IPS-15b (cell line): ENCODE results near the gene BEST2.
A peak's percentile ranks its signal among the peaks of the same experiment; 100 is the strongest.

Source experiments
- H3K27me3 ChIP-seq: one replicate; pipeline ENCODE4 v1.6.1; 2013; ENCODE audit warnings: low read length; ENCODE audit not compliant: control insufficient read depth, insufficient read depth
- H3K36me3 ChIP-seq: one replicate; pipeline ENCODE4 v1.6.1; 2013; ENCODE audit warnings: low read length; ENCODE audit not compliant: control insufficient read depth, insufficient read depth
- H3K4me1 ChIP-seq: one replicate; pipeline ENCODE4 v1.6.1; 2013; ENCODE audit warnings: mild to moderate bottlenecking, low read length; ENCODE audit not compliant: control insufficient read depth, insufficient read depth
- H3K4me3 ChIP-seq: one replicate; pipeline ENCODE4 v1.5.1; 2013; ENCODE audit warnings: low read depth, low read length
- H3K9ac ChIP-seq: one replicate; pipeline ENCODE4 v1.6.1; 2013; ENCODE audit warnings: low read depth, mild to moderate bottlenecking, low read length
- H3K9me3 ChIP-seq: one replicate; pipeline ENCODE4 v1.6.1; 2013; ENCODE audit warnings: mild to moderate bottlenecking, low read length; ENCODE audit not compliant: control insufficient read depth, insufficient read depth

BEST2 gene

DNA sequence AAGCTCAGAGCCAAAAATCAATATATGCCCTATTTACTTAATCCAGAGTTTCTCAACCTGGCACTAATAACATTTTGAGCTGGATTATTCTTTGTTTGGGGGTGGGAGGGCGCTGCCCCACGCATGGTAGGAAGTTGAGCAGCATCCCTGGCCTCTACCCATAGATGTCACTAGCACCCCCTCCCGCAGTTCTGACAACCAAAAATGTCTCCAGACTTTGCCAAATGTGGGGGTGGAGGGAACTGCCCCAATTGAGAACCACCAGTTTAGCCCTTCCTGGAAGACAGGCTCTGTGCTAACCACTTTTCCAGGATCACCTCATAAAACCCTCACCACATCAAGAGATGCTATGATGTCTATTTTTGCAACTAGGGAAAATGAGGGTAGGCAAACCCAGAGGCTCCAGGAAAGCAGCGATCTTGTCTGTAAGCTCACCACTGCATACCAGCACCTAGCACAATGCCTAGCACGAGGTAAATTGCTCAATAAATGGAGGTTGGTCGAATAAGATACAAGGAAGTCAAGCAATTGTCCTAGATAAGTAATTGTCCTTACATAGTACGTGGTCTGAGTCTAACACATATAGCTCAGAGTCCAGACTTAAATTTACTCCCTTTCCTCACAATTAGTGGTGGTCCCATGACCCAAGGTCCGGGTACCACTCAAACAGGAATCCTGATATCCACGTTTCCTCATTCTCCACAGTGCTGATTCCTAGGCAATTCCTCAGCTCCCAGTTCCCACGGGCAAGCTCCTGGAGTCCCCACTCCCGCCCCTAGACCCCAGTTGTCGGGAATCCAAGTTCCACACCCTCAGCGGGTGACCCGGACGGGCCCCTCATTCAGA is 18.0 kb upstream of the BEST2 start:
- peaks cover 3% of the 10 kb centered on the region for H3K4me1 ChIP-seq
- H3K27me3 ChIP-seq = no peaks in the 10 kb centered on the region
- H3K36me3 ChIP-seq = peaks cover 18% of the 10 kb centered on the region
- no peaks in the 10 kb centered on the region for H3K9me3 ChIP-seq
- H3K4me3 ChIP-seq = peak overlapping the region; percentile 76
- peak overlapping the region; percentile 95 for H3K9ac ChIP-seq

DNA sequence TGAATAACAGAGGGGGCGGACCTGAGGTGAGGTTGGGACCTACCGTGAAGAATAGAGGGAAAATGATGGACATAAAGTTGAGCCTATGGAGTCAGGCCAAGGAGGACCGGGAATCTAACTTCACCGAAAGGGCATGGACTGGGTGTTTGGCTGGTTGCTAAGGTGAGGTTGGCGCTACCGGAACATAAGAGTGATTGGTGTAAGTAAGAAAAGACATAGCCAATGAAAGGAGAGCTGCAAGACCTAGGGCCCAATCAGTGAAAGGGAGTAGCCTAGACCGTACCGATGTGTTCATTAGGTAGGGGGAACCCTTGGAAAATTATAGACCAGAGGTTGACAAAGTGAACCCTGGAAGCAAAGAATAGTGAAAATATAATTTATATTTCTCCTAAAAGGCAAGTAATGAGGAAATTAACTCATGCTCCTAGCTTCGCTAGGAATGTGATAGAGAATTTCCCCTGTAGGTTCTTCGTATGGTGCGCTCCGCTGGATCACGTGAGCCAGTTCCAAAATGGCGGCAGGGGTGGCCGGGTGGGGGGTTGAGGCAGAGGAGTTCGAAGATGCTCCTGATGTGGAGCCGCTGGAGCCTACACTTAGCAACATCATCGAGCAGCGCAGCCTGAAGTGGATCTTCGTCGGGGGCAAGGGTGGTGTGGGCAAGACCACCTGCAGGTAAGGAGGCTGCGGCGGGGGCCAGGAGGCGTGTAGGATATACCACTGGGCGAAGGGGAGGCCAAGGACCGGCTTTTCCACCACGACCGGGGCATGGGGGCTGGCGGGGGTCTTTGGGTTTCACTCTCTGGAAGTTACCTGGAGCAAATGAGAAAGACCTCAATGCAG is 14.4 kb upstream of the BEST2 start, which contains the start of gene GET3:
TSS of gene GET3 (plus strand) at position 503 of the 840 bp plus-strand sequence. CDS start at position 512, 9 bp downstream.
- Histone ChIP-seq H3K9ac (peak within 1 kb of the TSS; percentile 87), H3K9me3 (no peaks in the 10 kb centered on the region), H3K4me1 (peaks cover 3% of the 10 kb centered on the region), H3K4me3 (peak within 1 kb of the TSS; percentile 94), H3K27me3 (no peaks in the 10 kb centered on the region), H3K36me3 (no peaks in the 10 kb centered on the region)

DNA sequence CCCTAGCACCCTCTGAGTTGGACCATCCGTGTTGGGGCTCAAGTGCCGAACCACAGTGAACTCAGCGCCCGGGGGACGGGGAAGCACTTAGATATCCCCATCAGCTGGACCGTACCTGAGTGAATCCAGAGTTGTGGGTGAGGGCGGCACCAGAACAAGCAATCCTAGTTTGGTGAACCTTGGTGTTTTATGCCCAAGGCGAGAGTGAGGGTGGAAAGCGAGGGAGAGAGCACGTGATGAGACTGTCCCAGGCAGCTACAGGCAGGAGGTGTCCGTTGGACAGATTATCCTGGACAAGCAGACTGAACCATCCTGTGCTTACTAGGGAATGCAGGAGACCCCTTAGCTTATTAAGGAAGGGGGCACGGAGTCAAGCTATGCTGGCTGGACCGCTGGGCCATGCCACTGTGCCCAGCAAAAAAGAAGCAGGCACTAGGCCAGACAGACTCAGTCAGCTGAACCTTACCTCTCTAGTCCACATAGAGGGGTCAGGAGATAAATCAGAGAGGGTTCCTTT is 13.7 kb upstream of the BEST2 start:
- Histone ChIP-seq H3K4me3 (peak overlapping the region; percentile 94), H3K9ac (peak overlapping the region; percentile 87), H3K36me3 (no peaks in the 10 kb centered on the region), H3K9me3 (no peaks in the 10 kb centered on the region), H3K27me3 (no peaks in the 10 kb centered on the region), H3K4me1 (peaks cover 3% of the 10 kb centered on the region)

DNA sequence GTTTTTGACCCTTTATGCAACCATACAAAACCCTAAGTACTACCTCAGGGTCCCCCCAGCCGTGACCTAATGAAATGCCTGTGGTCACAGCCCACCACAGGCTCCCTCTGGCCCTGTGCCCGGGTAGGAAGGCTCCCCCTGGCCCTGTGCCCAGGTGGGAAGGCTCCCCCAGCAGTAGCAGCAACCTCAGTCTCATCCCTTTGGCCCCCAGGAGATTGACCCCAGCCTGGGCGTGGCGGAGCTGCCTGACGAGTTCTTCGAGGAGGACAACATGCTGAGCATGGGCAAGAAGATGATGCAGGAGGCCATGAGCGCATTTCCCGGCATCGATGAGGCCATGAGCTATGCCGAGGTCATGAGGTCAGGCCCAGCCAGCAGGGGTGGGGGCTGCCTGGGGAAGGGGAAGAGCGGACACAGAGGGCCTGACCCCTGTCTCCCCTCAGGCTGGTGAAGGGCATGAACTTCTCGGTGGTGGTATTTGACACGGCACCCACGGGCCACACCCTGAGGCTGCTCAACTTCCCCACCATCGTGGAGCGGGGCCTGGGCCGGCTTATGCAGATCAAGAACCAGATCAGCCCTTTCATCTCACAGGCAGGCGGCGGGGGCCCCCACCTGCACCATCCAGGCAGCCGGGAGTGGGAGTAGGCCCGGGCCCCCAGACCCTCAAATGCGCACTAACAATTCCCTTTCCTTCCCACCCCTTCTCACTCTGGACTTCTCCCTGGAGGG is 6.3 kb upstream of the BEST2 start:
- Histone ChIP-seq H3K4me3 (no peak overlapping the region), H3K36me3 (peaks cover 16% of the 10 kb centered on the region), H3K27me3 (peaks cover 7% of the 10 kb centered on the region), H3K9me3 (no peaks in the 10 kb centered on the region), H3K4me1 (no peaks in the 10 kb centered on the region), H3K9ac (no peak overlapping the region)

DNA sequence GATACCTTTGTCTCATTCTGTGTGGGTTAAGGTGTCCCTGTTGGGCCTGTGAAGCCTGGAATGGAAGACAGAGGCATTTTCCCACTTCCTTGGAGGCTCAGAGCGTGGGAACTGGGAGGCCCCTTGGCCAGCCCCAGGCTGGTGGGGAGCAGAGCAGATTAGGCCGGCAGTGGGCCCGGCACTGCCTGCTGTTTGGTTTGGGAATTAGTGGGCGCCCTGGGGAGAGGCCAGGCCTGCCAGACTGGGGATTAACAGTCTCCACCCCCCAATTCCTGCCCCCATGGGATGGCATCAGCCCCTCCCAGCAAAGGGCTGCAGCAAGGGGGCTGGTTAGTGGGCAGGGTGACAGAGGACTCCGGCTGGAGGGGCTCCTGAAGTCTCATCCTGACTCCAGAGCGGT is 3.1 kb upstream of the BEST2 start:
- Histone ChIP-seq H3K4me1 (no peaks in the 10 kb centered on the region), H3K9me3 (no peaks in the 10 kb centered on the region), H3K27me3 (peaks cover 24% of the 10 kb centered on the region), H3K4me3 (no peak overlapping the region), H3K36me3 (peaks cover 16% of the 10 kb centered on the region), H3K9ac (no peak overlapping the region)

DNA sequence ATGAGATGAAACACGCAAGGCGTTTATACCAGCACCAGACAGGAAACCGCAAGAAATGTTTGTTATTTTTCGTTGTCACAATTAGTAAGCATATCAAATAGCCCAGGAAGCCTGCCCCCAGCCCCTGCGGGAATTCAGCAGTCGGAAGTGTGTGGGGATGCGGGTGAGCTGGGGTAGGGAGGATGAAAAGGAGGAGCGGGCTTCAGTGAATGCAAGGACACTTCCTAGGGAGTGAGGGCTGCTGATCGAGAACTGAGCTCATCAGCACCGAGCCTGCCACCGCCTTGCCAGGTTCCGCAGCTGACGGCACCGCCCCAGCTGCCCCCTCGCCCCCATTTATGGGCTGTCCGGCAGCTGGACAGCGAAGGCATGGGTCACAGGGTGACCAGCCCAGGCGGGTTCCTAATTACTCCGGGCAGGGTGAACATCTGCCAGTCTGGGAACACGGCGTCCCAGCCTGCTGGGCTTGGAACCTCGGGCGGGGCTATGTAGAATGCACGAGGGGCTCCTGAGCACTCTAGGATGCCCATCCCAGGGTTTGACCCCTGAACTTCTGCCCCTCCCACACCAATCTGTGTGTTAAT is 1.6 kb upstream of the BEST2 start:
- Histone ChIP-seq H3K9ac (no peak overlapping the region), H3K36me3 (peaks cover 9% of the 10 kb centered on the region), H3K27me3 (peaks cover 27% of the 10 kb centered on the region), H3K9me3 (no peaks in the 10 kb centered on the region), H3K4me1 (no peaks in the 10 kb centered on the region), H3K4me3 (no peak overlapping the region)

DNA sequence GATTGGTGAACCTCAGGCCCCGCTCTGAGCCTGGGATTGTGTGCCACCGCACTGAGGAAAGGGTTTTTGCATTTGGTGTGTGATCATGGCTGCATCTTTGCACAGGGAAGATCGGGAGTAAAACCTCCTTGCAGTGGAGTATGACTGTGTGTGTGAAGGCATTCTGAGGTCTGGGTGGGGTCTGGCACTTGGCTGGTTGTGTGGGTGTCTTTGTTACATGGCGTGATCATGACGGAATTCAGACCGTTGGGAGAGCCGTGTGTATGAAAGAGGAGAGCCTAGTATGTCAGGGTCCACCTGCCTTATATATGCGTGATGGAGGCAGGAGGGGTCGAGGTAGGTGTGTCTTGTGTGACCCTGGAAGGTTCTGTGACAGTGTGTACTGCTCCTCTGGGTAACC is 740 bp upstream of the BEST2 start:
- peaks cover 27% of the 10 kb centered on the region for H3K27me3 ChIP-seq
- no peaks in the 10 kb centered on the region for H3K4me1 ChIP-seq
- no peak overlapping the region for H3K4me3 ChIP-seq
- H3K9ac ChIP-seq = no peak overlapping the region
- peaks cover 9% of the 10 kb centered on the region for H3K36me3 ChIP-seq
- no peaks in the 10 kb centered on the region for H3K9me3 ChIP-seq

DNA sequence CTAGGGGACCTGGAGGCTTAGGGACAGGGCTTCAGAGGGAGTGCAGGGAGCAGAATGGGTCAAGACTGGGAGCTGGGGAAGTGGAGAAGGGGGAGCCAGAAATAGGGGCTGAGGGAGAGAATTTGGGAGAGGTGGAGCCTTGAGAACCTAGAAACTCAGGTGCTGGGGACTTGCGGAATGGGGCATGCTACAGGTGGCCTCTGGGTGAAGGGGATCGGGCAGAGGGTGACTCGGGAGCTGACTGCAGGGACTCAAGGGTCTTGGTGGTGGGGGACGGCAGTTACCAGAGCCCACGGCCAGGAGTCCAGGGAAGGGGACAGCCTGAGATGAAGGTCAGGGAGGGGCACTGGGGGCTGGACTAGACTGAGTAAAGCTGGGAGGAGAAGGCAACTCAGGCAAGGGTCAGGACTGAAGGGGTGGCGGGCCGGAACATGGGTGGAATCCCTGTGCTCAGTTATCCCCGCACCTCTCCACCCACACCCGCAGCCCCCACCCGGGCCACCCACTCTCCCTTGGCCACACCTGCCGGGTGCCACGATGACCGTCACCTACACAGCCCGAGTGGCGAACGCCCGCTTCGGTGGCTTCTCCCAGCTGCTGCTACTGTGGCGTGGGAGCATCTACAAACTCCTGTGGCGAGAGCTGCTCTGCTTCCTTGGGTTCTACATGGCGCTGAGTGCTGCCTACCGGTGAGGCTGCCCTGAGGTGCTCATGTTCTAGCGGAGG is 628 bp downstream of the BEST2 start:
- Histone ChIP-seq H3K27me3 (peaks cover 27% of the 10 kb centered on the region), H3K4me1 (no peaks in the 10 kb centered on the region), H3K9me3 (no peaks in the 10 kb centered on the region), H3K4me3 (peak overlapping the region; percentile 60), H3K9ac (peak overlapping the region; percentile 47), H3K36me3 (peaks cover 6% of the 10 kb centered on the region)

DNA sequence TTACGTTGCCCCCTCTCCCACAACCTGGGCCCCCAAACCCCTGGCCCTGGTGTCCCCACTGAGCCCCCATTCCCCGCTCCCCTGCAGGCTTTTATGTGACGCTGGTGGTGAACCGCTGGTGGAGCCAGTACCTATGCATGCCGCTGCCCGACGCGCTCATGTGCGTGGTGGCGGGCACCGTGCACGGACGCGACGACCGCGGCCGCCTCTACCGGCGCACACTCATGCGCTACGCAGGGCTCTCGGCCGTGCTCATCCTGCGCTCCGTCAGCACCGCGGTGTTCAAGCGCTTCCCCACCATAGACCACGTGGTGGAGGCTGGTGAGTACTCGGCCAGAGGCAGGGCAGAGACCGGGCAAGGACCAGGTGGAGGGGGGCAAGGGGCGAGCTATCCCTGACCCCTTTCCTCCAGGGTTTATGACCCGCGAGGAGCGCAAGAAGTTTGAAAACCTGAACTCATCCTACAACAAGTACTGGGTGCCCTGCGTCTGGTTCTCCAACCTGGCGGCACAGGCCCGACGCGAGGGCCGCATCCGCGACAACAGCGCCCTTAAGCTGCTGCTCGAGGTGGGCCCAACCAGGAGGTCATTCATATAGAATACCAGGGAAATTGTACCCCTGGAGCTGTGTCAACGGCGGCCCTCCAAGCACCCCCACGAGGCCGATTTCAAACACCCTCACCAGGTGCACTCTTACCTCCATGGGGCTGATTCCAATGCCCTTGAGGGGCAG is 3.0 kb downstream of the BEST2 start:
- H3K4me1 ChIP-seq = no peaks in the 10 kb centered on the region
- no peak overlapping the region for H3K4me3 ChIP-seq

DNA sequence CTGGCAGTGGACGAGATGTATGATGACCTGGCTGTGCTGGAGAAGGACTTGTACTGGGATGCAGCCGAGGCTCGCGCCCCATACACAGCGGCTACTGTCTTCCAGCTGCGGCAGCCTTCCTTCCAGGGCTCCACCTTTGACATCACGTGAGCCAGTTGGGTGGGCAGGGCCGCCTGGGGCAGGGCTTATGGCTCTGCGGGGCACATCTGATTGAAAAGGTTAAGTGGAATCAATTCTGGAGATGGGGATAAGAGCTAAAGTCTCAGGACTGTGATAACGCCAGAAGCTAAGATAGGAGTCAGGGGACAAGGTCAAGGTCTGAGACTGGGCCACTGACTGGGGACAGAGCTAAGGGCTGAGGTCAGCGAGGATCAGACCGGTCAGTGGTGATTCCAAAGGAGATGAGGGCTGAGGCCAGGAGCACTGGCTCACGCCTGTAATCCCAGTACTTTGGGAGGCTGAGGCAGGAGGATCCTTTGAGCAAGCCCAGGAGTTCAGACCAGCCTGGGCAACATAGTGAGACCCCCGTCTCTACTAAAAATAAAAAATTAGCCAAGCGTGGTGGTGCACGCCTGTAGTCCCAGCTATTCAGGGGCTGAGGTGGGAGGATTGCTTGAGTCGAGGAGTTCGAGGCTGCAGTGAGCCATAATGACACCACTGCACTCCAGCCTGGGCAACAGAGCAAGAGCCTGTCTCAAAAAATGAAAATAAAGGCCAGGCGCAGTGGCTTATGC is 4.7 kb downstream of the BEST2 start:
- Histone ChIP-seq H3K9me3 (no peaks in the 10 kb centered on the region), H3K27me3 (peaks cover 10% of the 10 kb centered on the region), H3K9ac (no peak overlapping the region), H3K36me3 (no peaks in the 10 kb centered on the region), H3K4me1 (no peaks in the 10 kb centered on the region), H3K4me3 (no peak overlapping the region)

More for the DNA sequence above, 3.0 kb downstream of the BEST2 start:
- Histone ChIP-seq H3K27me3 (peaks cover 26% of the 10 kb centered on the region), H3K36me3 (no peaks in the 10 kb centered on the region), H3K9me3 (no peaks in the 10 kb centered on the region), H3K9ac (no peak overlapping the region)
